B cell (primary cell): ENCODE results near the gene PHLDB2.

Source experiments
- EZH2 ChIP-seq: IDR thresholded peaks from 2 replicates; pipeline ENCODE4 v1.6.1; 2012; ENCODE audit warnings: borderline replicate concordance, low read depth, mild to moderate bottlenecking, moderate library complexity, low read length; ENCODE audit not compliant: insufficient read depth, poor library complexity, severe bottlenecking
- TF ChIP-seq, protein P1 (sequence below): fragments of 200-600 bp; IDR thresholded peaks from one replicate; pipeline ENCODE4 v1.8.0; 2022; ENCODE audit warnings: antibody characterized with exemption, mild to moderate bottlenecking

DNA sequence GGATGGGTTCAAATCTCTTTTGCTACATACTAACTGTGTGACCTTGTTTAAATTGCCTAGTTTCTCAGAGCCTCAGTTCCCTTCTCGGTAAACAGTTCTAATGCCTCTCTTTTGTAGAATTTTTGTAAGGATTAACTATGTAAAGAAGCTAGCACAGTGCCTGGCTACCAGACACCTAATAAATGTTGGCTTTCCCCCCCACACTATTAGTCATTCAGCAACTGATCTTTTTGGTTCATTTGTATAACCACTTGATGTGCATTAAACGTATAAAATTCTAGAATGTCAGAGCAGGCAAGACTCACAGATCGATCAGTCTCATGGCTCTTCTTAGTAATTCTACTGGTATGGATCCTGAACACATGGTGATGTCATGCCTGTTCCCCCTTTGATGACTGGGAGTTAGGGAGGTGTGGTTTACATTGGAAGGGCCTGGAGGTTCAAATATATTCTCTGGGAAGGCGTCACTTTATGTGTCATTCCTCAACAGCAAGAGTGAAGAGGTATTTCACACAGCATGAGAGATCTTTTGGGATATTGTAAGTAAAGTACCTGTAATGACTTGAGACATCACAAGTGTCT is 146.1 kb downstream of the PHLDB2 start:
- TF ChIP-seq, protein P1, sequence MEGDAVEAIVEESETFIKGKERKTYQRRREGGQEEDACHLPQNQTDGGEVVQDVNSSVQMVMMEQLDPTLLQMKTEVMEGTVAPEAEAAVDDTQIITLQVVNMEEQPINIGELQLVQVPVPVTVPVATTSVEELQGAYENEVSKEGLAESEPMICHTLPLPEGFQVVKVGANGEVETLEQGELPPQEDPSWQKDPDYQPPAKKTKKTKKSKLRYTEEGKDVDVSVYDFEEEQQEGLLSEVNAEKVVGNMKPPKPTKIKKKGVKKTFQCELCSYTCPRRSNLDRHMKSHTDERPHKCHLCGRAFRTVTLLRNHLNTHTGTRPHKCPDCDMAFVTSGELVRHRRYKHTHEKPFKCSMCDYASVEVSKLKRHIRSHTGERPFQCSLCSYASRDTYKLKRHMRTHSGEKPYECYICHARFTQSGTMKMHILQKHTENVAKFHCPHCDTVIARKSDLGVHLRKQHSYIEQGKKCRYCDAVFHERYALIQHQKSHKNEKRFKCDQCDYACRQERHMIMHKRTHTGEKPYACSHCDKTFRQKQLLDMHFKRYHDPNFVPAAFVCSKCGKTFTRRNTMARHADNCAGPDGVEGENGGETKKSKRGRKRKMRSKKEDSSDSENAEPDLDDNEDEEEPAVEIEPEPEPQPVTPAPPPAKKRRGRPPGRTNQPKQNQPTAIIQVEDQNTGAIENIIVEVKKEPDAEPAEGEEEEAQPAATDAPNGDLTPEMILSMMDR, result no peak
- no peak for TF ChIP-seq EZH2
